ENCODE measurements around the gene ATP6V1B1. TPM values are rescaled to one million over a fixed set of nuclear protein-coding genes. Genes with fewer than 3 reads are reported as not detected.

Gene ATP6V1B1
- total RNA-seq, 1 donor from 2014 or later = not detected

DNA sequence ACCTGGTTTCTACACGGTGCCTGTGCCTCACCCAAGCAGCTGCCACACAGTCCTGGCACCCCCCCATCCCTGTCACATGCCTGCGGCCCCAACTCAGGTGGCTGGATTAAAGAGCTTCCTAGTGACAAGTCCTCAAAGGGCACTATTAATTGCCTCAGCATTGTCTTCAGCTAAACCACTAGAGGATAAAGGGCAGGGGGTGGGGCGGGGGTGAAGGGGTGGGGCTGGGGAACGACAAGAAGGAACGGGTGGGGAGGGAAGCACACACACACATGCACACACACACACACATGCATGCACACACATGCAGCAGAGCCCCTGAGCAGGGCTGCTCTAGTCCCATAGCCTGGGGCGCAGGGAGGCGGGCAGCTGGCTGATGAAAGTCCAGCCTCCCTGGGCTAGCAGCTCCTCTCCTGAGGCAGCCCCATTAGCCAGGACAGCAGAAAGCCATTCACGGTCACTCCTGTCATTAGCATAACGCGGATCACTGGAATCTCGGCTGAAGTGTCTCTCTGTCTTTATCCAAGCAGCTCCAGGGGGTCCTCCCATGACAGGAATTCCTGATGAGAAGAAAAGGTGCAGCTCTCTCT is 66.4 kb downstream of the ATP6V1B1 start:
- no peaks in the 10 kb centered on the region for H3K4me1 ChIP-seq
- TF ChIP-seq, protein P1, sequence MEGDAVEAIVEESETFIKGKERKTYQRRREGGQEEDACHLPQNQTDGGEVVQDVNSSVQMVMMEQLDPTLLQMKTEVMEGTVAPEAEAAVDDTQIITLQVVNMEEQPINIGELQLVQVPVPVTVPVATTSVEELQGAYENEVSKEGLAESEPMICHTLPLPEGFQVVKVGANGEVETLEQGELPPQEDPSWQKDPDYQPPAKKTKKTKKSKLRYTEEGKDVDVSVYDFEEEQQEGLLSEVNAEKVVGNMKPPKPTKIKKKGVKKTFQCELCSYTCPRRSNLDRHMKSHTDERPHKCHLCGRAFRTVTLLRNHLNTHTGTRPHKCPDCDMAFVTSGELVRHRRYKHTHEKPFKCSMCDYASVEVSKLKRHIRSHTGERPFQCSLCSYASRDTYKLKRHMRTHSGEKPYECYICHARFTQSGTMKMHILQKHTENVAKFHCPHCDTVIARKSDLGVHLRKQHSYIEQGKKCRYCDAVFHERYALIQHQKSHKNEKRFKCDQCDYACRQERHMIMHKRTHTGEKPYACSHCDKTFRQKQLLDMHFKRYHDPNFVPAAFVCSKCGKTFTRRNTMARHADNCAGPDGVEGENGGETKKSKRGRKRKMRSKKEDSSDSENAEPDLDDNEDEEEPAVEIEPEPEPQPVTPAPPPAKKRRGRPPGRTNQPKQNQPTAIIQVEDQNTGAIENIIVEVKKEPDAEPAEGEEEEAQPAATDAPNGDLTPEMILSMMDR (IDR thresholded peaks at IDR 0.05; ENCODE audit: borderline replicate concordance) = no peak
- intact Hi-C loops (cut with micrococcal nuclease) = no loop called here
- no peaks in the 10 kb centered on the region for H3K9me3 ChIP-seq (replicated peaks)
- H3K27me3 ChIP-seq (ENCODE audit: low read depth) = peaks cover 6% of the 10 kb centered on the region
- H3K36me3 ChIP-seq = no peaks in the 10 kb centered on the region
- no peak for DNase-seq
- no peak overlapping the region for H3K4me3 ChIP-seq
- no peak overlapping the region for H3K27ac ChIP-seq (replicated peaks)

DNA sequence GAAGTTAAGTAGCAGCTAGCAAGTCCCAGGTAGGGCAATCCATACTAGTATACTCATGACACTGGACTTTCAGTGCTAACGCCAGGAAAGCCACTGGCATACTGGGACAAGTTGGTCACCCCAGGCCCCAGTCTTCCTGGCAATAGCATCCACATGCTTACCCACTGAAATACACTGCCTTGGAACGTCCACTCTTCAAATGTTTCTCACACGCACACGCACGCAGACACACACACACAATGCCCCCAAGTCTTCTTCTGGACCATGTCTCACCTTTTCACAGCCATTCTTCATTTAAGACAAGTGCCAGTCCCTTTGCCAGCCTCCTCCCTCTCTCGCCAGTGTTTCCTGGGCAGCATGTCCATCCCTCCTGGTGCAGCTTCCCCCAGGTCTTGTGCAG is 67.7 kb downstream of the ATP6V1B1 start:
- no peak for DNase-seq
- H3K27me3 ChIP-seq (ENCODE audit: low read depth) = peaks cover 6% of the 10 kb centered on the region
- H3K9me3 ChIP-seq (replicated peaks) = no peaks in the 10 kb centered on the region
- H3K4me3 ChIP-seq = no peak overlapping the region
- H3K36me3 ChIP-seq = no peaks in the 10 kb centered on the region
- H3K4me1 ChIP-seq = no peaks in the 10 kb centered on the region
- H3K27ac ChIP-seq (replicated peaks) = no peak overlapping the region
- TF ChIP-seq, protein P1 (IDR thresholded peaks at IDR 0.05; ENCODE audit: borderline replicate concordance) = no peak
- intact Hi-C loops (cut with micrococcal nuclease) = no loop called here

DNA sequence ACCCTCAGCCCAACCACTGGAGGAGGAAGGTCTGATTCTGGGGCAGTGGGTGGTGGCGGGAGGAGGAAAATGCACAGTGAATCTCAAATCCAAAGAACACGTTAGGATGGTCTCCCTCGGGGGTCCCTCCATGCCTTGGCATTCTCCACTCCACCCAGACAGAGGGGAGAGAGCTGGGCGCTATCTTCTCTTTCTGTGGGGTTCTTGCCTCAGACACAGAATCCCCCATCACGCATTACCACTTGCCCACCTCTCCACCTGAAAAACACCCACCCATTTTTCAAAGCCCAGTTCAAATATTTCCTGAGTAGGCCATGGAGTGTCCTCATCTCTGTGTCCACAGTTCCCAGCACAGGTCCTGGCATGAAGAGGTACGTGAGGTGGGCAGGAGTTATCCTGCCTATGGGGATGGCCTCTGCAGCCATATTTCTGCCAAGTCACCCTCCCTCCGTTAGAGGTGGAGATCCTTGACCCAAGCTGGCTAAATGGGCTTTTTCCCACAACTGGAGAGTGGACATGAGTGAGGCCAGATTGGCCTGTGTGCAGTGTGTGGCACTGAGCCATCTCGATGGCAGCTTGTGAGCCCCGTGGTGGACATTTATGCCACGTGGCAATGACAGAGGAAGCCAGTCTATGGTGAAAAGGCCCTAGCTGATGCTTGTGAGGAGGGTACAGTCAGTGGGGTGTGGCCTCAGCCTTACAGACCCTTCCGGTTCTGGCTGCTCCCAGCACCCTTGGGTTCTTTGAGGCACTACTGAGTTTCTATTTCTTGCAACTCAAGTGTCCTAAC is 68.5 kb downstream of the ATP6V1B1 start:
- intact Hi-C loops (cut with micrococcal nuclease) = no loop called here
- Histone ChIP-seq H3K27me3 (ENCODE audit: low read depth) (peaks cover 8% of the 10 kb centered on the region), H3K4me3 (no peak overlapping the region), H3K36me3 (no peaks in the 10 kb centered on the region), H3K4me1 (no peaks in the 10 kb centered on the region), H3K27ac (replicated peaks) (no peak overlapping the region), H3K9me3 (replicated peaks) (no peaks in the 10 kb centered on the region)
- TF ChIP-seq, protein P1 (IDR thresholded peaks at IDR 0.05; ENCODE audit: borderline replicate concordance) = no peak
- DNase-seq = no peak

DNA sequence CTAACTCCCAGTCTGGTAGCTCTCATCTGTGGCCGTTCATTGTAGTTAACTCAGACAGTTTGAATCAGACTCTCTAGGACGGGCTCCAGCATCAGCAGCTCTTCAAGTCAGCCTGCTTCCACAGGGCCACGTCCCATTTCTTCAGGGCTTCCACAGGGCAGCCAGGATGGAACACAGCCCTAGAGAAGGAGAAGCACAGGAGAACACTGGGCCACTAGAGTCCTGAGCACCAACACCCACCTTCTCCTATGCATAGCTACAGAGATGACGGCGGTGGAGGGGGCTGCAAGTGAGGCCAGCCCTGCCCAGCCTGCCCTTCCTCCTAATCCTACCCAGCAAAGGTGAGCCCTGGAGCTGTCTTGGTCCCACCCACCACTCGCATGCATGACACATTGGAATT is 69.2 kb downstream of the ATP6V1B1 start:
- H3K4me1 ChIP-seq = no peaks in the 10 kb centered on the region
- peaks cover 12% of the 10 kb centered on the region for H3K27me3 ChIP-seq (ENCODE audit: low read depth)
- H3K9me3 ChIP-seq (replicated peaks) = no peaks in the 10 kb centered on the region
- no peaks in the 10 kb centered on the region for H3K36me3 ChIP-seq
- no peak overlapping the region for H3K4me3 ChIP-seq
- intact Hi-C loops (cut with micrococcal nuclease) = no loop called here
- no peak overlapping the region for H3K27ac ChIP-seq (replicated peaks)
- TF ChIP-seq, protein P1 (IDR thresholded peaks at IDR 0.05; ENCODE audit: borderline replicate concordance) = no peak
- DNase-seq = no peak

DNA sequence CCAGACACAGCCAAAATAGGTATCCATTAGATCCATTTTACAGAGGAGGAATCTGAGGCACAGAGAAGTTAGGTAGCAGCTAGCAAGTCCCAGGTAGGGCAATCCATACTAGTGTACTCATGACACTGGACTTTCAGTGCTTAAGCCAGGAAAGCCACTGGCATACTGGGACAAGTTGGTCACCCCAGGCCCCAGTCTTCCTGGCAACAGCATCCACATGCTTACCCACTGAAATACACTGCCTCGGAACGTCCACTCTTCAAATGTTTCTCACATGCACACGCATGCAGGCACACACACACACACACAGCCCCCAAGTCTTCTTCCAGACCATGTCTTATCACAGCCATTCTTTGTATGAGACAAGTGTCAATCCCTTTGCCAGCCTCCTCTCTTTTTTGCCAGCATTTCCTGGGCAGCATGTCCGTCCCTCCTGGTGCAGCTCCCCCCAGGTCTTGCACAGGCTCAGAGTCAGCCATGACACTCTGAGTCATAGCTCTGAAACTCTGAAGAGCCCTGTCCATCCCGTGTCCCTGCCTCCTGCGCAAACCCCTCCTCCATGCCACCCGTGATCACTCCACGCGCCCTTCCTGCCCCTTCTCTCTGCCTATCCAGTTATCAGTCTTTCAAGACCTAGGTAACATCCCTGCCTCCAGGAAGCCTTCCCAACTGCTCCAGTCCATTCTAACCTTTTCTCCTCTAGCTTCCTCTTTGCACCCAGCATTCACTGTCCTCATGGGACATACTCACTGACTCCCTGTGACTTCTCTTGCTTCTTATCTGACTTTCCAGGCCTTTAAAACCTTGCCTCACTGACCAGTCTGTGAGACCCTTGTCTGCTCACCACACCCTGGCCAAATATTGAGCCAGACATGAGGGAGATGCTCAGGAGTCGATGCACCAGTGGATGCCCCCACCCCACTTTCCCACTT is 69.8 kb downstream of the ATP6V1B1 start:
- Histone ChIP-seq H3K27ac (replicated peaks) (no peak overlapping the region), H3K36me3 (no peaks in the 10 kb centered on the region), H3K4me1 (no peaks in the 10 kb centered on the region), H3K9me3 (replicated peaks) (no peaks in the 10 kb centered on the region), H3K4me3 (no peak overlapping the region), H3K27me3 (ENCODE audit: low read depth) (peaks cover 19% of the 10 kb centered on the region)
- TF ChIP-seq, protein P1 (IDR thresholded peaks at IDR 0.05; ENCODE audit: borderline replicate concordance) = no peak
- no peak for DNase-seq
- intact Hi-C loops (cut with micrococcal nuclease) = no loop called here
